IgD-negative memory B cell (primary cell): ENCODE data around the gene APOL2. TPM values are rescaled to one million over a fixed set of nuclear protein-coding genes. Genes with fewer than 3 reads are reported as not detected.
"Not testable (repeated sequence)": the region's sequence is repeated elsewhere in the genome, so short reads cannot be mapped to it uniquely, and the experiment has no call there.

Source experiments
- H3K27ac Mint-ChIP-seq, 3 donors: one replicate each; pipeline ENCODE4 v1.8.0; 2020 to 2022; ENCODE audit warnings: mild to moderate bottlenecking in 3 of 3, mixed read lengths in 3 of 3, moderate library complexity in 1 of 3
- H3K27me3 Mint-ChIP-seq: one replicate; pipeline ENCODE4 v1.8.0; 2021; ENCODE audit warnings: mixed read lengths
- H3K36me3 Mint-ChIP-seq: one replicate; pipeline ENCODE4 v1.8.0; 2020; ENCODE audit warnings: mild to moderate bottlenecking, mixed read lengths
- H3K4me1 Mint-ChIP-seq, 3 donors: one replicate each; pipeline ENCODE4 v1.8.0; 2020 to 2022; ENCODE audit warnings: mixed read lengths in 3 of 3, mild to moderate bottlenecking in 1 of 3
- H3K4me3 Mint-ChIP-seq, 4 donors: one replicate each; pipeline ENCODE4 v1.8.0; 2020 to 2022; ENCODE audit warnings: mild to moderate bottlenecking in 4 of 4, mixed read lengths in 4 of 4, moderate library complexity in 3 of 4
- H3K9me3 Mint-ChIP-seq, 3 donors: one replicate each; pipeline ENCODE4 v1.8.0; 2020 to 2021; ENCODE audit warnings: mixed read lengths in 3 of 3, mild to moderate bottlenecking in 1 of 3
- polyA plus RNA-seq: library from polyadenylated mRNA; unstranded; fragments of 300-500 nt; fragmentation: Illumina TruSeq; gene quantifications from one replicate; pipeline ENCODE4 v1.2.3, GENCODE V29; 2021

Gene APOL2
- polyA plus RNA-seq, 1 donor from 2014 or later = 14.3 TPM

GRCh38 chr22:36238373-36239149 lies 766 bp downstream of the APOL2 start:
- Mint-ChIP-seq H3K4me3 (peak overlapping the region; percentile 92 to 99 (median 98)), H3K27me3 (no peaks in the 10 kb centered on the region), H3K9me3 (peaks cover 0 to 2% (median 0%) of the 10 kb centered on the region in 3 donors), H3K27ac (peak overlapping the region; percentile 78 to 99 (median 97)), H3K36me3 (peaks cover 12% of the 10 kb centered on the region), H3K4me1 (peaks cover 36 to 41% (median 38%) of the 10 kb centered on the region in 3 donors)

GRCh38 chr22:36237462-36238372 lies 1.6 kb downstream of the APOL2 start:
- peaks cover 12% of the 10 kb centered on the region for H3K36me3 Mint-ChIP-seq

GRCh38 chr22:36236388-36237319 lies 2.7 kb downstream of the APOL2 start:
- Mint-ChIP-seq H3K36me3 (peaks cover 14% of the 10 kb centered on the region), H3K27ac (no peak overlapping the region), H3K4me3 (peak overlapping the region in 1 of 4 donors; percentile 85), H3K27me3 (no peaks in the 10 kb centered on the region), H3K4me1 (peaks cover 49 to 52% (median 51%) of the 10 kb centered on the region in 3 donors), H3K9me3 (no peaks in the 10 kb centered on the region)

More at GRCh38 chr22:36237462-36238372, 1.6 kb downstream of the APOL2 start:
- H3K4me3 Mint-ChIP-seq = peak overlapping the region; percentile 92 to 99 (median 98)
- peaks cover 0 to 2% (median 0%) of the 10 kb centered on the region in 3 donors for H3K9me3 Mint-ChIP-seq
- H3K27me3 Mint-ChIP-seq = no peaks in the 10 kb centered on the region
- peaks cover 44 to 49% (median 45%) of the 10 kb centered on the region in 3 donors for H3K4me1 Mint-ChIP-seq
- peak overlapping the region; percentile 78 to 99 (median 97) for H3K27ac Mint-ChIP-seq

- Mint-ChIP-seq H3K4me1 (peaks cover 49 to 52% (median 51%) of the 10 kb centered on the region in 3 donors), H3K27me3 (no peaks in the 10 kb centered on the region), H3K9me3 (no peaks in the 10 kb centered on the region), H3K4me3 (peak overlapping the region in 3 of 4 donors; percentile 35 to 85 (median 45)), H3K27ac (peak overlapping the region in 1 of 3 donors; percentile 8), H3K36me3 (peaks cover 14% of the 10 kb centered on the region)
These were observed 3.7 kb downstream of the APOL2 start for GRCh38 chr22:36235585-36235984.

GRCh38 chr22:36234919-36235318 lies 4.4 kb downstream of the APOL2 start:
- Mint-ChIP-seq H3K36me3 (peaks cover 14% of the 10 kb centered on the region), H3K27ac (no peak overlapping the region), H3K4me3 (peak overlapping the region in 3 of 4 donors; percentile 34 to 85 (median 67)), H3K4me1 (peaks cover 49 to 51% (median 50%) of the 10 kb centered on the region in 3 donors), H3K9me3 (no peaks in the 10 kb centered on the region), H3K27me3 (no peaks in the 10 kb centered on the region)

GRCh38 chr22:36234213-36234612 lies 5.1 kb downstream of the APOL2 start:
- H3K9me3 Mint-ChIP-seq = no peaks in the 10 kb centered on the region
- no peaks in the 10 kb centered on the region for H3K27me3 Mint-ChIP-seq
- H3K27ac Mint-ChIP-seq = peak overlapping the region in 2 of 3 donors; percentile 53 to 85
- H3K4me1 Mint-ChIP-seq = peaks cover 42 to 47% (median 44%) of the 10 kb centered on the region in 3 donors
- peaks cover 14% of the 10 kb centered on the region for H3K36me3 Mint-ChIP-seq
- H3K4me3 Mint-ChIP-seq = peak overlapping the region in 1 of 4 donors; percentile 15

- H3K9me3 Mint-ChIP-seq = no peaks in the 10 kb centered on the region
- peak overlapping the region in 2 of 3 donors; percentile 53 to 85 for H3K27ac Mint-ChIP-seq
- H3K27me3 Mint-ChIP-seq = no peaks in the 10 kb centered on the region
- H3K4me3 Mint-ChIP-seq = peak overlapping the region in 1 of 4 donors; percentile 15
- H3K36me3 Mint-ChIP-seq = peaks cover 14% of the 10 kb centered on the region
- peaks cover 38 to 43% (median 41%) of the 10 kb centered on the region in 3 donors for H3K4me1 Mint-ChIP-seq
These were observed 5.5 kb downstream of the APOL2 start for GRCh38 chr22:36233796-36234195.

- Mint-ChIP-seq H3K9me3 (no peaks in the 10 kb centered on the region), H3K36me3 (peaks cover 16% of the 10 kb centered on the region), H3K27ac (peak overlapping the region; percentile 31 to 85 (median 48)), H3K27me3 (no peaks in the 10 kb centered on the region), H3K4me3 (peak overlapping the region in 3 of 4 donors; percentile 25 to 83 (median 27)), H3K4me1 (peaks cover 31 to 39% (median 34%) of the 10 kb centered on the region in 3 donors)
These were observed 6.5 kb downstream of the APOL2 start for GRCh38 chr22:36232715-36233401.

GRCh38 chr22:36231051-36231450 lies 8.3 kb downstream of the APOL2 start:
- Mint-ChIP-seq H3K4me1 (peaks cover 22 to 35% (median 26%) of the 10 kb centered on the region in 3 donors), H3K36me3 (peaks cover 15% of the 10 kb centered on the region)
- H3K4me3 Mint-ChIP-seq, H3K27ac Mint-ChIP-seq, H3K27me3 Mint-ChIP-seq, H3K9me3 Mint-ChIP-seq: not testable (repeated sequence)

- H3K4me1 Mint-ChIP-seq = peaks cover 13 to 26% (median 18%) of the 10 kb centered on the region in 3 donors
- not testable (repeated sequence) for H3K27me3 Mint-ChIP-seq, H3K27ac Mint-ChIP-seq, H3K9me3 Mint-ChIP-seq, H3K36me3 Mint-ChIP-seq, H3K4me3 Mint-ChIP-seq
These were observed 9.7 kb downstream of the APOL2 start for GRCh38 chr22:36229649-36230048.

- Mint-ChIP-seq H3K27ac (no peak overlapping the region), H3K27me3 (no peaks in the 10 kb centered on the region), H3K4me1 (peaks cover 13 to 19% (median 14%) of the 10 kb centered on the region in 3 donors), H3K4me3 (no peak overlapping the region), H3K9me3 (no peaks in the 10 kb centered on the region), H3K36me3 (peaks cover 6% of the 10 kb centered on the region)
These were observed 10.4 kb downstream of the APOL2 start for GRCh38 chr22:36228944-36229343.

- not testable (repeated sequence) for H3K27me3 Mint-ChIP-seq, H3K36me3 Mint-ChIP-seq, H3K27ac Mint-ChIP-seq, H3K9me3 Mint-ChIP-seq, H3K4me3 Mint-ChIP-seq
- peaks cover 9 to 13% (median 9%) of the 10 kb centered on the region in 3 donors for H3K4me1 Mint-ChIP-seq
These were observed 11.0 kb downstream of the APOL2 start for GRCh38 chr22:36228369-36228768.

GRCh38 chr22:36227806-36228205 lies 11.5 kb downstream of the APOL2 start:
- peaks cover 4 to 8% (median 4%) of the 10 kb centered on the region in 3 donors for H3K4me1 Mint-ChIP-seq
- peaks cover 6% of the 10 kb centered on the region for H3K36me3 Mint-ChIP-seq
- no peaks in the 10 kb centered on the region for H3K27me3 Mint-ChIP-seq
- no peak overlapping the region for H3K27ac Mint-ChIP-seq
- no peaks in the 10 kb centered on the region for H3K9me3 Mint-ChIP-seq
- no peak overlapping the region for H3K4me3 Mint-ChIP-seq
